ENCODE data around the gene BAIAP2L1. TPM values are rescaled to one million over a fixed set of nuclear protein-coding genes. Genes with fewer than 3 reads are reported as not detected.

The BAIAP2L1 gene
- polyA plus RNA-seq, 1 donor, result 7.6 TPM

DNA sequence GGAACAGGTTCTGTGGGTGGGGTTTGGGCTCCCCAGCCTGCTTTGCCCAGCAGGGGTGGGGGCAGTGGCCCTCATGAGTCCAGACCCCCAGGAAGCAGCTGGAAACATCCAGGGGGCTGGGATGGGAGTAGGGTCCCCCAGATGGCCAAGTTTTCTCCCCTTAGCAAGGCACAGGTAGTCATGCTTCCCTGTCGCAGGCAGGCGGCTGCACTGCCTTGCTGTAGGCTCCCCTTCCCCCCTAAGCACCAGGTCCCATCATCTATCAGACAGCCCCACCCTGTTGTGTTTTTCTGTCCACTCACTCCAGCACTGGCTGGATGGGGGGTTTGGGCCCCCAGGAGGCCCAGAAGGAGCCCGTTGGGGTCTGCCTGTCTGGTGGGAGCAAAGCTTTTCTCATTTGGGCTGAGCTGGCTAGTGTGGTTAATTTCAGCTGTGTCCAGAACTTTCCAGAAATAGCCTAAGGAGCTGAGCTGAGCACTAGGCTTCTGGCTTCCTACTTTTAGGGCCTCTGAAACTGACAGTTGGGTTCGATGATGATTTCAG, 111.5 kb downstream of the BAIAP2L1 start:
- DNase-seq, result no peak

DNA sequence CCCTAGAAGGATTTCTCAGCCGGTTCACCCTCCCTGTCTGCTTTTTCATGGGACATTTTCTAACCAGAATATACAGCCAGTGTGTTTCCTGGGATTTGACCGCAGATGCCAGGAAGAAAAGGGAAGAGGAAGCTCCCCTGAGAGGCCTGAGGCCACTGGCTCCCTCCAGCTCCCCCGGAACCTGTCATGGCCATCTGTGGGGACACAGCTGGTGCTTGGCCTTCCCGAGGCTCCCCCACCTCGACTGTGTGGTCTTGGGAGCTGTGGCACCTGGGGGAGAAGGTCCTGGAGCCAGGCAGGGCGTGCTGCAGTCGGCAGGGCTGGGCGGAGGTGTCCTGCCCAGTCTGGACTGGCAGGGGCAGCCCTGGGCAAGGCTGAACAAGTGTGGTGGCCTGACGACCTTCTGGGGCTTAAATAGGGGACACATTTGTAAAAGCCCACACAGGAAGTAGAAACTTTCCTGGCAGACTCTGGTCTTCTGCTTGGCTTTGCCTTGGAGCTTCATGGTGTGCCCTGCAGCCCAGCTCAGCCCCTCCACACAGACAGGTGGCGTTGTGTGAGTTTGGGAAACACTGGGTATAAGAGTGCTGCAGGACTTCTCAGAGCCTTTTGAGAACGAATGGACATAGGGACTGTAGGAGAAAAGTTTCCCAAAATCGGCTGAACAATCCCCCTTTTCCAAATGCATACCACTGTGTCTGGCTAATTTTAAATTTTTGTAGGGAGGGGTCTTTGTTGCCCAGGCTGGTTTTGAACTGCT, 112.6 kb downstream of the BAIAP2L1 start:
- no peak for DNase-seq

DNA sequence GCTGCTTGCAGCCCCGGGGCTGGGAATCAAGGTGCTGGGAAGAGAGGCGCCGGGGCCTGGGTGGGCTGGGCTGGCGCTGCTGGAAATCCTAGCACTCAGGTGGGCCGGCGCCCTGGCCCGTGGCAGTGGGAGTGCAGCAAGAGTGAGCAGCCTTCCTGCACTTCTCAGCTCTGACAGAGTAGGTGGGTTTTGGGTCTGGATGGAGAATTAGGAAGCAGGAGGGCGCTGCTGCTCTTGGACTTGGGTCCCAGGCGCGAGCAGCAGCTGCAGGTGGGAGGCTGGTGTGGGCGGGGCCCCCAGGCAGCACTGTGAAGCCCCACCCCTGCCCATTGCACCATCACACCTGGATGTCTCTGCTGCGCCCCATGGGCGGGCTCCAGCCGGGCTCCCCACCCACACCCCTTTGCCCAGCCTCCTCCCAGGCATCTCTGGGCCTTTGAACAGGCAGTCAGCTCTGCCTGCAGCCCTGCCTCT, 113.4 kb downstream of the BAIAP2L1 start:
- no peak for DNase-seq

DNA sequence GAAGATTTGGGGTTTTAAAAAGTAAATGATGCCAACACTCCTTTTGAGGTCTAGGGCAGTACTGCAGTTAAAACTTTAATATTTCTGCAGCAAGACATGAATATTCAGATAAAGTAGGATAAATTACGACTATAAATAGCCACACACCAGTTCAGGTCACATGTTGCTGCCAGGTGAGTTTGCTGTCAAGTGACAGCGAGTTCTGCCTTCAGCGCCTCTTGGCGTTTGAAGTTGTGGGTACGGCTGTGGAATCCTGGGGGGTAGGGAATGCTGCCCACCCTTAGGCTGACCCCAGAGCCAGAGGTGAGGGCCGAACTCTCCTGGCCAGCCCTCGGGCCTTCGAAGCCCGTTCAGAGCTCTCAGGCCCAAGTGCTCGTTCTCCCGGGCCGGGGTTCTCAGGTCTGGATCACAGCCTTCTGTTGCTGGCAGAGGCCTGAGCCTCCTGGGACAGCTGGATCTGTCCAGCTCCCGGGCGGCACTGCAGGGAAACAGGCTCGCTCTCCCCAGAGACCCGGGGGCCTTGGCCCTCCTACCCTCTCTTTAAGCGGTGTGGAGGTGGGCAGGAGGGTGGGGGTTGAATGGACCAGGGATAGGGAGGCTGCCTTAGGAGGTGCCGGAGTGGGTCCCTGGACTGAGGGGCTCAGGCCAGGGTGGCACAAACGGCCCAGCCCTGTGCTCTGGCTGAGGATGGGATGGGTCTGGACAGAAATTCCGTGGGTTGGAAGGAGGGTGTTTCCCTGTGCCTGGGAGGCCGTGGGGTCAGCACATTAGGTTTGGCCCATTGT, 114.0 kb downstream of the BAIAP2L1 start:
- no peak for DNase-seq

DNA sequence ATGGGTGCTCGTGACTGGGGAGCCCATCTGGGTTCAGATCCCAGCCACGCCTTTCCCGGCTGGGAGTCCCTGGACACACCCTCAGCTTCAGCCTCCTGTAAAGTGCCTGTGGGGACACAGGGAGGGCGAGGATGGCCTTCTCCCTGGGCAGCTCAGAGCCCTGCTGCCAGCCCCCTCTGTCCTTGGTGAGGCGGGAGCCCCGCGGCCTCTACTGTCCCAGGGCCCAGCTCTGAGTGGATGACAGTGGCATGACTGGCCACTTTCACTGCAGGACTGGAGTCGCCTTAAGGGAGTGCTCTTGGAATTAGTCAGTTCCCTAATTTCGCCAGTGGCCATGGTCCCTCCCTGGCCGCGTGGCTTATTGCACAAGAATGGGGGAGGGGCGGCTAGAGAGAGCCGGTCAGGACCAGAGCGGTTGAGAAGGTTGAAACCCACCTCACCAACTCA, 114.8 kb downstream of the BAIAP2L1 start:
- DNase-seq, result no peak

DNA sequence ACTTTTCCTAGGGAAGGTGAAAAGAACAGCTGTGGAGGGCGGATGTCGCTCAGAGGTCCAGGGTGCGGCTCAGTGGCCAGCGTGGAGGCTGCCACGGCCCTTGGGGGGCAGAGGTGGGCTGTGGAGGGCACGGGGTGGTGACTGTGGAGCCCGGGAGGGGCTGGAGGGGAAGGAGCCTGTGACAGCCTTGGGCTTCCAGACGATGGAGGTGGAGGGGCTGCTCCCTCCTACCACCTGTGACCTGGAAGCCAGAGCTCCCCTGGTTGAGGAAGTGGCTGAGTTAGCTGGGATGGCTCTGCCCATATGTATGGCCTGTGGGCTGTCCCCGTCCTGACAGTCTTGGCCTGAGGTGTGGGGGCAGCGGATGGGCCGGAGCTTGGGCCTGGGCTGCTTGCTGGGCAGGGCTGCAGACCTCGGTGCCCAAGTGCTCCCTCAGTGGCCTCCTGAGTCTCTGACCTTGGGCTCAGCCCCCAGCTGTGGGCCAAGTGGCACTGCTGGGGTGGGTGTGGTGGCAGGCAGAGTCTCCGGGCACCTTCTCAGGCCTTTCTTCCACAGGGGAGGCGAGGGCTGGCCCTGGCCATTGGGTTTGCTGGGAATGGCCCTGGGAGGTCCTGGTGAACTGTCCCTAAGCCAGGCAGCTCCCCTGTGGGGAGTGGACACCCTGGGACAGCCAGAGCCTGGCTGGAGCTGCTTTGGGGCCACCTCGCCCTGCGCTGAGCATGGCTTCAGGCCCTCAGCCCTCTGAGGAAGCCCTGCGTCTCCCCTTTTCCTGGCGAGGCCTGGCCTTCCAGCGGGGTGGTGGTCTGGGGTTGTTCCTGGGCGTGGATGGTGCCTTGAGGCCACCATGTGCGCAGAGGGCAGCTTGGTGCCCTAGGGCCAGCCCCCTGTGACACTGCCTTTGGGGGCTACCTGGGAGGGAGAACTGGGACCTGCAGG, 115.5 kb downstream of the BAIAP2L1 start:
- DNase-seq, result no peak

DNA sequence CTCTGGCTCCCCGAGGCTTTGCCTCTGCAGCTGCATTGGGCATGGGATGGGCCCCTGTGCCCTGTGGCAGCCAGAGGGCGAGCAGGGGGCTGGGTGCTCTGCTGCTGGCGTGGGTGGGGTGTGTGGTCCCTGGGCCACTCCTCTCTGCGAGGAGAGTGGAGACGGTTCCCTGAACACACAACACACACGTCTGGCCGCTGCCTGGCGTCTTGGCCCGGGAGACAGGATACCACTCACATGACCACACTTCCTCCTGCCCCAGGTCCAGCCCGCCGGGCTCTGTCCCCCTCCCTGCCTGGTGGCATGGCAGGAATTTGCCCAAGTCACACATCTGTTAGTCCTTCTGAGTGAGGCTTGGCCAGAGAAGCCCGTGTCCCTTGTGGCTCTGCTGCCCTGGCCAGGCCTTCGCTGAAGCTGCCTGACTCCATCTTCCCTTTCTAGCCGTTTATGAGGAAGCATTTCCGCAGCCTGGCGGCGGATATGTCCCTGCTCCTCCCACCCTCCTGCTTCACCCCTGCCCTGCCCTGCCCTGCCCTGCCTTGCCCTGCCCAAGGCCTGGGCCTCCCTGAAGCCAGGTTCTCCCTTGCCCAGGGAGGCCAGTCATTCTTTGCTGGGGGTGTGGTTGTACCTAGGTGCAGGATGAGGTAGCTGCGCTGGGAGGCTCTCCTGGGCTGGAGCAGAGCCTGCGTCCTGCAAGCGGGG, 116.4 kb downstream of the BAIAP2L1 start:
- DNase-seq, result peak; percentile 45

DNA sequence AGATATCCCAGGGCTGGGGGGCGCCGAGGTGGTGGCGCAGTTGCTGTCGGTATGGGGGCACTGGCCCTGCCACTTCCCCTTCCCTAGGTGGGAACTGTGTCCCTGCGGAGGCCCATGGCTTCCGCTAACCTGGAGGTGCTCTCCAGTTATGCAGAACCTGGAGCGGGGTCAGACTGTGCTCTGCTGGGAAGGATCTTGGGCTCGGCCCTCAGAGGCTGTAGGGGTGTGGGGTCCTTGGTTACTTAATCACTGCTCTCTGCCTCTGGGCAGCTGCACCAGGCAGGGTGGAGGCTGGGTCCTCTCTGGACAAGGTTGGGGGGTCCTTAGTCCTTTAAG, 117.0 kb downstream of the BAIAP2L1 start:
- no peak for DNase-seq

DNA sequence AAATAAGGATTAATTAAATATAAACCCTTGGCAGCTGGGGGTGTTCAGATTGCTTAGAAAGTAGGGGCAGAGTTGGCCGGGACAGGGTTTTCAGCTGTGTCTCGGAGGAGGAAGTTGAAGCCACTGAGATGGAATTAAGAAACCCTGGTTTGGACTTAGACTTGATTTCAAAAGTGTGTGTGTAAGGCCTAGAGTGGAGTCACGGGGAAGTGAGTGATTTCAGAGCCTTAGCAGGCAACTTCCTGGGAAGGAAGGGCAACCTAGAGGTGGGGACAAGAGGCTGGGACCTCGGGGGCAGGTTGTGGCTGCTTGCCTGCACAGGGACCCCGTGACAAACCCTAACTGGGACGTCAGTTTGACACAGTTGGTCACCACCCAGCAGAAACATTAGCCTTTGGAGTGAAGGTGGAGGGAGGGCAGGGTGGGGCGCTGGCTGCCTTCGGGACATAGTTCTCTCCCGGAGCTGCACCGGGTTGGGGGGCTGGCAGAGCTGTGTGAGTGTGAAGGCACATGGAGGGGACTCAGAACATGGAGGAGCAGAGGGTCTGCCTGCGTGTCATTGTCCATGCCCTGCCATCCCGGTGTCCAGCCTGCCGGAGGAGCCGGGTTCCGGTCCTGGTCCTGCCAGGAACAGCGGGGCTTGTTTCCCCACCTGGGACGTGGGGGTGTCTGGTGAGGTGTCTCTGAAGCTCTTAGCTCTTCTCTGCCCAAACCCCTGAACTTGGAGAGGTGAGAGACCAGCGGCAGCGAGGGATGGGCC, 117.6 kb downstream of the BAIAP2L1 start:
- DNase-seq, result no peak

DNA sequence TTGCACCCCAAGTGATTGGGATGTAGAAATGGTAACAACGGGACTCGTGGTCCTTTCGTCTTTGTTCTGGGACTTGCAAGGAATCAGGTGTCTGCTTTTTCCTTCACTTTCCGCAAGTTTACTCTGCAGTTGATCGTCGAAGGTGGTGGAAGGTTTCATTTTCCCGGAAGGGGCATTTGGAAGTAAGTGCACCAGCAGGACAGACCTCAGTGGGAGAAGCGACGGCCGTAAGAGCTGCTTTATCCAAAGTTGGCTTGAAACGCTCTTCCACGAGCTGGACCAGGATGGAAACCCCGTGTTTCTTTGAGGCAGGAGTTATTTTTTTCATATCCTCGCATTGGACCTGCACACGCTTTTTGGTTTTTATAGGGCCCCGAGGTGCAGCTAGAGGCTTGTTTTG, 118.2 kb downstream of the BAIAP2L1 start:
- no peak for DNase-seq

DNA sequence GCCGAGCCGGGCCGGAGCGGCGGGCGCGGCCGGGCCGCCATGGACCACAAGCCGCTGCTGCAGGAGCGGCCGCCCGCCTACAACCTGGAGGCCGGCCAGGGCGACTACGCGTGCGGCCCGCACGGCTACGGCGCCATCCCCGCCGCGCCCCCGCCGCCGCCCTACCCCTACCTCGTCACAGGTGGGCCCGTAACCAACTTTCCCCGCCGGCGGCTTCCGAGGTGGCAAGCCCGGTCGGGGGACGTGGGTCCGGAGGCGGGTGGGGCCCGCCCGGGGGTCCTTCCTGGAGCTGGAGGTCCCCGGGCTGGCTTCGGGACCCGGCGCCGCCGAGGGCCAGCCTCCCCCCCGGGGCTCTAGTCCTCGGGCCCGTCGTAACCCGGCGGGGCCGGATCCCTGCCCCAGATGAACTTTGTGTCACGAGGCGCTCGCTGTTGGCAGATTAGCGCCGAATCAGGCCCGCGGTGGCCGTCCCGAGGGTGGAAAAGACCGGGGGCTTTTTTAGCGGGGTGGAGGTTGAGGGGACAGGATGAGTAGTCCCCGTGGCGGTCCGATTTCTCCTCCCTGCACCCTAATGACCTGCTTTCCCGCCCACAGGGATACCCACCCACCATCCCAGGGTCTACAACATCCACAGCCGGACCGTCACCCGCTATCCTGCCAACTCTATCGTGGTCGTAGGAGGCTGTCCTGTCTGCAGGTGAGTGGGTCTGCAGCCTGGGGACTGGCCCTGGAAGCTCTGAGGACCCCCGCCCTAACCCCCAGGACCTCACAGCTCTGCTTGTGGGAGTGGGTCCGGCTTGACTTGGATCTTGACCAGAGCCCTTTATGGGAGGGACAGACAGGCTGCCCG, 118.9 kb downstream of the BAIAP2L1 start:
- no peak for DNase-seq

DNA sequence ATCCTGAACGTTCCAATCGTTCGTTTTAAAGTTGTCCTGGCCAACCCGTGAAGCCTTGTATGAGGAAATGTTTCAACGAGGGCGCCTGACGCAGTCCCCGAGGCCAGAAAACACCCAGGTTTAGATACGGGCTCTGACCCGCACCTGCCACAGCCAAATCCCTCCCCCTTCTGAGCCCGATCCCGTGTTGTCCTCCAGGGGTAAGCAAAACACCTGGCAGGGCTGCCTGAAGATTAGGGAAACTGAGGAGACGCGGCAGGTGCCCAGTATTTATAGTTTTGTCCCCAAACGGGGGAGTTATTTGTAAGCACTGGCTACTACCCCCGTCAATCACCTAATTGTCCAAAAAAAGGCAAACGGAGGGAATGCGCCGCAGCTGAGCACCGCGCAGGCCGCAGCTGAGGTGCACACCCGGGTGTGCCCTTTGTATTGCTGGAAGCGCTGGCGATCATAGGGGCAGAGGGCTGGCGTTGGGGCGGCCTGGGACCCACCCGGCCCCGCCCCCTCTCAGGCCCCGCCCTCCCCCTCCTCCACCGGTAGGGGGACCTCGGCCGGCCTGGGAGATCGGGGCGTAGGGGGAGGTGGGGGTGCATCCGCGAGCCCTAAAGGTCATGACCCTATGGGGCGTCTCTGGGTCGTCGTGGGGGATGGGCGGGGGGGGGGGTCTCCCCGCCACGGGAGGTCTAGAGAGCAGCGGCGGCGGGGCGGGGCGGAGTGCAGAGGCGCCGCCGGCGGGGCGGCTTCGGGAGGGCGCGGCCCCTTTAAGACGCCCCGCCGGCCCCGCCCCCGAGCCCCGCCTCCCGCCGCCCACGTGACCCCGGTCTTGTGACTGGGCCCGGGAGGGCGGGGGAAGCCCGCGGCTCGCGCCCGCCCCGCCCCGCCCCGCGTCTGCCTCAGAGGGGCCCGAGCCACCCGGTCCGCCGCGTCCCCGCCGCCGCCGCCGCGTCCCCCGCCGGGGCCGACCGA, 119.8 kb downstream of the BAIAP2L1 start, which contains the start of gene BRI3:
TSS of gene BRI3 (plus strand) at position 896 of the 966 bp plus-strand sequence. CDS start 110 bp downstream, outside the sequence.
- DNase-seq, result peak; percentile 86

DNA sequence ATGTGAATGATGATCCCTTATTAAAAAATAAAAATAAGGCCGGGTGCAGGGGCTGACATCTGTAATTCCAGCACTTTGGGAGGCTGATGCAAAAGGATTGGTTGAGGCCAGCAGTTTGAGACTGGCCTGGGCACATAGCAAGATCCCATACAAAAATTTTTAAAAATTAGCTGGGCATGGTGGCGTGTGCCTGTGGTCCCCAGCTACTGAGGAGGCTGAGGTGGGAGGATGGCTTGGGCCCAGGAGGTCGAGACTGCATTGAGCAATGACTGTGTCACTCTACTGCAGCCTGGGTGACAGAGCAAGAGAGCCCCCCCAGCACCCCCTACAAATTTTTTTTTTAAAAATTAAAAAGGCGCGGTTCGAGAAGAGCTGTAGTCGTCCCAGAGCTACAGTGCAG, 120.6 kb downstream of the BAIAP2L1 start:
- DNase-seq, result no peak

DNA sequence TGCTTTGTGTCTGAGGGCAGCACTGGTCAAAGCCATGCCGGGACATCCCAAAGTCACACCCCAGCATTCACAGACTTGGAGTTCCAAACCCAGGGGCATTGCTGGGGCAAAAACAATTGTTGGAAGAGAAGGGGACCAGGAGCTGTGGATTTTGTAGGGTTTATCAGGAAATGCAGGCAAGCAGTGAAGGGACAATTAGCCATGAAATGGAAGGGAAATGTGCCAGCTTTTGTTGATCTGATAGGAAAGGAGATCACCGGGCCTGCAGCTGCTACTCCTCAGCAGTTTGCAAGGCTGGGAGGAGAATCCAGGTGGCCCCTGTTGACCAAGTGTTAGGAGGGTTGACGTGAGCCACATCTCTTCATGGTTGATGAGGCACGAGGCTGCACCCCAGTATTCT, 122.0 kb downstream of the BAIAP2L1 start:
- no peak for DNase-seq

DNA sequence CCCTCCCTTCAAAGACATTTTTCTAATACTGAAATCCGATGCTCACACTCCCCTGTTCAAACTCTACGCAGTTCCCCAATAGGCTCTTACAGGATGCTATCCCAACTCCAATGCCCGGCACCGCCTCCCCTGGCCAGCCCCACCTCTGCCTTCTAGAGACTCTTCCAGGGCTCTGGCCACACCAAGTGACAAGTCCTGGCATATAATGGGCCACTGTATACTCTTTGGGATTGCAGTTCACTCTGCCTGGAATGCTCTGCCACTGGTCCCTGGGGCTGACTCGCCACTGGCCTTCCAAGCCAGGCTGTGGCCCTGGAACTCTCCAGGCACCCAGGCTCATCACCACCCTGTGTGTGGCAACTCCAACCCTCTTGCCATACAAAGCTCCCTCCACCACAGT, 122.5 kb downstream of the BAIAP2L1 start:
- DNase-seq, result no peak

DNA sequence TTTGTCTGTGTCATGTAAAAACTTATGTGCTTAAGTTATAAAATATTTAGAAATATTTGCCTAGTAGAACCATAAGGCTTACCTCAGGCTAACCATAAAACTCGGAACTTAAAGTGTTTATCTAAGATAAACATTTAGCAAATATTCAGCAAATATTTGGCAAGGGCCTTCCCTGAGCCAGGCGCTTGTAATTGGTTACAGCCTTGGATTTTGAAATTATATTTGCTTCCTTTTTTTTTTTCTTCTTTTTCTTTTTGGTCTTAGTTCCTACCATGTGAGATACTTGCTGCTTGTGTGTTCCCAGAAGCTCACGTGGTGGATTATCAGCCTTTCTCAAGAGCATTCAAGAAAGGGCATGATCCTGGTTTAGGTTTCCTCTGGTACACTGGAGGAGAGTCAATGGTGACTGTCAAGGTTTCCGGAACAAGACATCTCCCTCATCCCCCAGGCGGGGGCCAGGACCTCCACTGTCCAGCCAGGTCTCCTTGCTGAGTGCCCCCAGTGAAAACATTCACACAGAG, 124.6 kb downstream of the BAIAP2L1 start:
- DNase-seq, result no peak

DNA sequence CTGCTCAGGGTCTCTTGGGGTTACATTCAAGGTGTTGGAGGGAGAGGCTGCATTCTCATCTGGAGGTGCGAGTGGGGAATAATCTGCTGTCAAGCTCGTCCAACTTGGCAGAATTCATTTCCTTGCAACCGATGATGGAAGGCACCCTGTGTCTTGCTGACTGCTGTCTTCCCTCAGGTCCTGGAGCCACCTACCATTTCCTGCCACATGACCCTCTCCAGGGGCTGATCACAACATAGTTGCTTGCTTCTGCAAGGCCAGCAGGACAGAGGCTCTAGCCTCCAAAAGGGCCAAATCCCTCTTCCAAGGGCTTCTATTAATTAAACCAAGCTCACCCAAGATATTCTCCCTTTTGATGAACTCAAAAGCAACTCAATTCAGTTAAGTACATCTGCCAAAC, 133.6 kb downstream of the BAIAP2L1 start:
- no peak for DNase-seq

DNA sequence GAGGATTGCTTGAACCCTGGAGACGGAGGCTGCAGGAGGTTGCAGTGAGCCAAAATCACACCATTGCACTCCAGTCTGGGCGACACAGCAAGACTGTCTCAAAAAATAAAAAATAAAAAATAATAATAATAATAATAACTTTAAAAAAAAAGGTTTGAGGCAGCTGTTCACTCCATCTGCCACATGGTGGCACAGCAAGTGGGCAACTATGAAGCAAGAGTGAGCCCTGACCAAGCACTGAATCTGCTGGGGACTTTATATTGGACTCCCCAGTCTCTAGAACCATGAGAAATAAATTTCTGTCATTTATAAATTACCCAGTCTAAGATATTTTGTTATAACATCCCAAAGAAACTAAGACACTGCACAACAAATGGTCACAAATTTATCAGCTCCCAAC, 134.1 kb downstream of the BAIAP2L1 start:
- no peak for DNase-seq
